Mesenteric fat pad (tissue), 1 donor: Measurements from ENCODE around the gene UTP18. TPM values are rescaled to one million over a fixed set of nuclear protein-coding genes. Genes with fewer than 3 reads are reported as not detected.
"Not testable (repeated sequence)": the region's sequence is repeated elsewhere in the genome, so short reads cannot be mapped to it uniquely, and the experiment has no call there.

Experiments
- DNase-seq: peaks from one replicate; pipeline ENCODE4 v3.0.0-alpha.2; 2020; ENCODE audit warnings: low spot score
- long read RNA-seq: library from polyadenylated mRNA; unstranded; transcript quantifications from one replicate; pipeline ENCODE4 v2.0.0, GENCODE V29; 2020
- total RNA-seq: library from RNA; stranded (reverse); fragmentation: NEBNext Ultra II Directional; extraction: Animal tissue kit (Norgen Biotek cat#: 25700); gene quantifications from one replicate; pipeline ENCODE4 v1.2.1, GENCODE V29; 2021
- donor health status: DM: yes; HTN: yes; CAD: no.

The UTP18 gene
- 21.5 TPM for total RNA-seq
- long read RNA-seq, transcript UTP18-201 (14 exons, 1,894 nt): major isoform, 177 of 190 reads
- long read RNA-seq, partial matches to known transcripts: 5 of 190 reads
- long read RNA-seq, other reads (novel, unspliced or antisense): 8 of 190 reads

DNA sequence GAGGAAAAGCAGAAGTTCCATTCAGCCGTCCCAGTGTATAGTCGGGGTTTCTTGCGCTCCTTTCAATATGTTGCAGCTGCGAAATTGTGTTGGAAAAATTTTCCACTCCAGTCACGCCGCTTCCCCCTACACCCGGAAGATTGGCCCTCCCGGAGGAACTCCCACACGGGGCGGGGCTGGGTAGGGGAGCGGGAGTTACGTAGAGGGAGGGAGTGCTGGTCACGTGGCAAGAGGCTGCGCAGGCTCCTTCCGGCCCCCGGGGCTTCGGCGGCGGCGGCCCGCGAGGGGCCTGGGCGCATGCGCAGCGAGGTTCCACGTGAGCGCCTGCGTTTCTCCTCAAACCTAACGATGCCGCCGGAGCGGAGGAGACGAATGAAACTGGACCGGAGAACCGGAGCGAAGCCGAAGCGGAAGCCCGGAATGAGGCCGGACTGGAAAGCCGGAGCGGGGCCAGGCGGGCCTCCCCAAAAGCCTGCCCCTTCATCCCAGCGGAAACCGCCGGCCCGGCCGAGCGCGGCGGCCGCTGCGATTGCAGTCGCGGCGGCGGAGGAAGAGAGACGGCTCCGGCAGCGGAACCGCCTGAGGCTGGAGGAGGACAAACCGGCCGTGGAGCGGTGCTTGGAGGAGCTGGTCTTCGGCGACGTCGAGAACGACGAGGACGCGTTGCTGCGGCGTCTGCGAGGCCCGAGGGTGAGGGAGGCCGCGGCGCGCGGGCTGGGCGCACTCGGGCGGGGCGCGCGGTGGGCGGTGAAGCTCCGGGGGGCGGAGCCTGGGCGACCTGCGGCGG, at the start of gene UTP18:
UTP18 (plus strand) TSS at position 310 of the 787 bp plus-strand sequence; CDS start at position 349, 39 bp downstream.
- peak; percentile 99 for DNase-seq

DNA sequence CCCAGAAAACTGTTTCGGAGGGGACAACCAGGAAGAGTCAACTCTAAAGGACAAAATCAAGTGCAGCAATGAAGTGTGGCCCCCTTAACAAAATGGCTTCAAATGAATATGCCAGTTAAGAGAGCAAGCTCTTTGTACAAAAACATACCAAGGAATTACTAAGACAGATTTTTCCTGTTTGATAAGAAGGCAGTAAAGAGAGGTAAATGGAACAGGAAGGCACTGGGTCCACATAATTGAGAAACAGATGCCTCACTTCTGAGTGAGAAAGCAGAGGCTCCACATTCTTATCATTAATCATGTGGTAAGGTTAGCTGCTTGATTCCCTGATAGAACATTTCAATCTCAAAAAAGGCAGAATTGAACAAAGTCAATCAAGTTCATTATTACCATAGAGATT, 45.4 kb upstream of the UTP18 start:
- no peak for DNase-seq

DNA sequence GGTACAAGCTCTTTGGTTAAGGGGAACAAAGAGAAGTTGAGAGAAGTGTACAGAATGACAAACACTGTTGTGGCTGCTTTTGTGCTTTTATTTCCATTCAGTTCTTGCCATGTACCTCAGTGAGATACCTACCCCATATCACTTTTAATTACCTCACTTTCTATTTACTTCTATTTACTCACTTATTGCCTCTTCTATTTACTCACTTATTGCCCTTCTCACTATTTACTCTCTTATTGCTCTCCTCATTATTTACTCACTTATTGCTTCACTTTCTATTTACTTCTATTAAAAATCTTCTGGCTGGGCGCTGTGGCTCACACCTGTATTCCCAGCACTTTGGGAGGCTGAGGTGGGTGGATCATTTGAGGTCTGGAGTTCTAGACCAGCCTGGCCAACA, 42.4 kb upstream of the UTP18 start:
- DNase-seq: no peak

DNA sequence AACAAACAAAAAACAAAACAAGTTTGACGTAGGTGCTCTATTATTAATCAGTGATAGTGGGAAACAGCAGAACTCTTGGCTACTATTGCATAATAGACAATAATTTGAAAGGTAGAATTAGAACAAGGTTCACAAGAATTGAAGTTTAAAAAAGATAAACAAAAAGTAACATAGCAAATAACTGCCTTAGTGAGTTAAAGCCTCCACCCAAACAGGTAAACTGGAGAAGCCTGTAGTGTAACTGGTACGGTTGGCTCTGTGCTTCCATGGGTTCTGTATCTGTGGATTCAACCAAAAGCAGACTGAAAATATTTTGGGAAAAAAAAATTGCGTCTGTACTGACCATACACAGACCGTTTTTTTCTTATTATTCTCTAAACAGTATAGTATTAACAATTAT, 39.0 kb upstream of the UTP18 start:
- DNase-seq: no peak

DNA sequence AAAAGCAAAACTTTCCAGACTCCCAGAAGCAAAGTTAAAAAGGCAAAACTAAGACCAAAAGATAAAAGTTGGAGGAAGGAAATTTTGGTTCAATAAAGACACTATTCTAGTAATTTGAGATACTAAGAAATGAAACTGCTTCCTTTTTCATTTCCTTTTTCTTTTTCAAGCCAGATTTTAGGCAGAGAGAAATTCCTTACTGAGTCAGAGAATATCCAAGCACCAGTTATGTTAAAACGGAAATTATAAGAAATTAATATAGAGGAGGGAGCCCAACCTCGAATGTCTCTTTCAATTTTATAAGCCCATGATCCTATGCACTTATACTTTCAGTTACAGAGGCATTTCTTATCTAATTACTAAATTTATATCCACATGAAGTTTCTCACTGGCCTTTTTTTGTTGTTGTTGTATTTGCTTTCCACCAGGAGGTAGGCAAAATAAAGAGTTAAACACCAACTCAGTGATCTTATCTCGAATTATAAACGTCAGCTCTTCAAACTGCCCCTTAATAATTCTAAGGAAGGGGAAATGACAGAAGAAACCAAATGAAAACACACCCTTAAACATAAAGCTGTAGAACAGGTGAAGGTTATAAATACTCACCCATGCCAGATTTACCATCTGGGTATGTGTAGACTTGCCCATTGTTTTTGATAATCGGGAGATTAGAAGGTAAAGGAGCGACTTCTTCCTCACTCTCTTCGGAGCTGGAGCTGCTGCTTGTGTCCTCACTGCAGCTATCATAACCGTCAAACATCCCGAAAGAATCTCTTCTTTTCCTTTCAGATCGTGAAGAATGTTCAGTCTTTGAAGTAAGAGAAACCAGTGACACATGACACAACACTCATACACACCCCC, 35.7 kb upstream of the UTP18 start:
- DNase-seq: no peak

DNA sequence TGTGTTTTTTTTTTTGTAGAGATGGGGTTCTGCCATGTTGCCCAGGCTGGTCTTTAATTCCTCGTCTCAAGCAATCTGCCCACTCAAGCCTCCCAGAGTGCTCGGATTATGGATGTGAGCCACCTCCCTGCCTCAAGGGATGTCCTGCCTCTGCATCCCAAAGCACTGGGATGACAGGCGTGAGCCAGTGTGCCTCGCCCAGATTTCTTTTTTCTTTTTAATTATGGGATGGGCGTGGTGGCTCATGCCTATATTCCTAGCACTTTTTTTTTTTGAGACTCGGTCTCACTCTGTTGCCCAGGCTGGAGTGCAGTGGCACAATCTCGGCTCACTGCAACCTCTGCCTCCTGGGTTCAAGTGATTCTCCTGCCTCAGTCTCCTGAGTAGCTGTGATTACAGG, 34.8 kb upstream of the UTP18 start:
- not testable (repeated sequence) for DNase-seq

DNA sequence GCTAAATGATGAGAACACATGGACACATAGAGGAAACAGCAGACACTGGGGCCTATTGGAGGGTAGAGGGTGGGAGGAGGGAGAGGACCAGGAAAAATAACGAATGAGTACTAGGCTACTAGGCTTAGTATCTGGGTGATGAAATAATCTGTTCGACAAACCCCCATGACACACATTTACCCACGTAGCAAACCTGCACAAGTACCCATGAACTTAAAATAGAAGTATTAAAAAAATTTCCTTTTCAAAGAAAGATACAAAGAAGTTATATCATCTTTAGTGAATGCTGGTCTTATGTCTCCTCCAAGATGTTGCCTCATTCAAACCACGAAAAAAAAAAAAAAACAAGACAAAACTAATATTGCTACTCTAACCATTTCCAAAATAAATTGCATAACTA, 32.2 kb upstream of the UTP18 start:
- no peak for DNase-seq

DNA sequence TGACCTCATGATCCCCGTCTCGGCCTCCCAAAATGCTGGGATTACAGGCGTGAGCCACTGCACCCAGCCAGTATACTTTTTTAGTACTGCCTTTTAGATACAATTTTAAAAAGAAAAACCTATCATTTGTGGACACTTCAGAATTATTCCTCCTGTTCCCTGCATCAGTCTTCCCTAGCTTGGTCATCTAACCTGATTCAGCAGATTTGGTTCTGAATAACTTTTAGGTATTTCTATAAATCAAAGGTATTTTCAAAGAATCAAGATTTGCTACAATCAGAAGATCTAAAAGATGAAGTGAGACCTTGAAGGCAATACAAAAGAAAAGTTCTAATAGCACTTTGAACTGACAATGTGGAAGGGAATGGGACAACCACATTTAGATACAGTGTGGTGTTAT, 30.5 kb upstream of the UTP18 start:
- no peak for DNase-seq

DNA sequence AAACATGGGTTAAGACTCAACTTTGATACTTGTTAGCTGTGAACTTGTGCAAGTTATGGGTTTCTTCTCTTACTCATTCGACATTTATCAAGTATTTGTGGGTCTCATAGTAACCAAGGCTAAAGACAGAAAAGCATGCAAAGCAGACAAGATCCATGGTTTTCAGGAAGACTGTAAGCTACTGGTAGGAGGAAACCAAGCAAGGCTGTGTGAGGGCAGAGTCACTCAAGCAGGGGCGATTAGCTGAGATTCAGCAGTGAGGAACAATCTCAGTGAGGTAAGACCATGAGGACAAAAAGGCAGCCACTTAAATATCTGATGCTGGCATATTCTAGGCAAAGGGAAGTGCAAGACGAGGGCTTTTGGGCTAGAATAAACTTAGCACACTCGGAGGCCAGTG, 30.0 kb upstream of the UTP18 start:
- no peak for DNase-seq

DNA sequence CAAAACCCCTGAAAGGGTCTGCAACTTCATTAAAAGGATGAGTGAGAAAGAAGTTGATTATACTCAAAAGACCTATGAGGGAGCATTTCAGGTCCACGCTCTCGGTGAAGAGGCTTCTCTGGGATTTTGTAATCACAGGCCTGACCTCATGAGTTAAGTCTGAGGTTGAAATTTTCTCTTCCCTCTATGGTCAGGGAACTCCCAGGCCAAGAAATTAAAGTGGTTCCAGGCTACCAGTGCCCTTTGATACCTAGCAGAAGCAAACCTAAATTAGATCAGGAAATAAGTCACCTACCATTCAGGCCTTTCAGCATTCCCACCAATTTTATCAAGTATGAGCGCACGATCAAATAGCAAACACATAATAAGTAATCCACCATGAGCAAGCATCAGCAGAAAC, 28.3 kb upstream of the UTP18 start:
- DNase-seq: no peak

DNA sequence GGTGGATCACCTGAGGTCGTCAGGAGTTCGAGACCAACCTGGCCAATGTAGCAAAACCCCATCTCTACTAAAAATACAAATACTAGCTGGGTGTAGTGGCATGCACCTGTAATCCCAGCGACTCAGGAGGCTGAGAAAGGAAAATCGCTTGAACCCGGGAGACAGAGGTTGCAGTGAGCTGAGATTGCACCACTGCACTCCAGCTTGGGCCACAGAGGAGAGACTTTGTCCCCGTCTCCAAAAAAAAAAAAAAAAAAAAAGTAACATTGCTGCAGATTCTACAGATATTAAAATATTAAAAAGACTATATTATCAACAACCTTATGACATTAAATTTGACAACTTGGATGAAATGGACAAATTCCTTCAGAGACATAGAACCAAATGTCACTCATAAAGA, 26.2 kb upstream of the UTP18 start:
- DNase-seq: no peak

DNA sequence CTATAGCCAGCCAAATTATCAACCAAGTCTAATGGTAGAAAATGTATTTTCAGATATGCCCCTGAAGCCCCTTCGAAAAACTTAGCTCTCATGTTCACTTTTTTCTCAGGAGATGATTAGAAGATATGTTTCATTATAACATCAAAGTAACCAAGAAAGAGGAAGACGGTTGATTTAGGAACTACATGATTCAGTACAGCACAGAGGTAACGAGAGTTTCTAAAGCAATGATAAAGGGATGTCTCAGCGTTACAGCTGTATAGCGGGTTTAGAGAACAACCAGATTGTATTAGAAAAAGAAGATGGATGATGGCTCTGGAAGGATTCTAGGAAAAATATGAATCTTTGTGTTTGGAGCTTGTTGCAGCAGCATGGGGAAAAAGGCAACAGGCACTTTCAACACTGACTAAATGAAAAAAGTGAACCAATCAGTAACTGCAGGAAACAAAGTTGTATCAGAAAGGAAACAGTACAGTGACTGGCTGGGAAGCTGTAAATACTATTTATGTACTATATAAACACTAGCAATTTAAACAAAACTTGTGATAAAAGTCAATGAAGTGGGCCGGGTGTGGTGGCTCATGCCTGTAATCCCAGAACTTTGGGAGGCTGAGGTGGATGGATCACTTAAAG, 22.0 kb upstream of the UTP18 start:
- no peak for DNase-seq

DNA sequence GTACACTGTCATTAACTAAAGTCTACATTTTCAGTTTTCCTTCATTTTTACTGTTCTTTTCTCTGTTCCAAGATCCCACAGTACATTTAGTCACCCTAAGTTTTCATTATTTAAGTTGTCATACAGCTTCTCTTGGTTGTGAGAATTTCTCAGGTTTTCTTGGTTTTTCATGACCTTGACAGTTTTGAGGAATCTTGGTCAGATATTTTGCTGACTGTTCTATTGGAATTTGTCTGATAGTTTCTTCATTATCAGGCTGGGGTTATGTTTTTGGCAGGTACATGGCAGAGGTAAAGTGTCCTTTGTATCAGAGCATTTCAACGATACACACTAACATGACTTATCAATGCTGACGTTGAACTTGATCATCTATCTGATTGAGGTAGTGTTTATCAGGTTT, 20.1 kb upstream of the UTP18 start:
- no peak for DNase-seq

DNA sequence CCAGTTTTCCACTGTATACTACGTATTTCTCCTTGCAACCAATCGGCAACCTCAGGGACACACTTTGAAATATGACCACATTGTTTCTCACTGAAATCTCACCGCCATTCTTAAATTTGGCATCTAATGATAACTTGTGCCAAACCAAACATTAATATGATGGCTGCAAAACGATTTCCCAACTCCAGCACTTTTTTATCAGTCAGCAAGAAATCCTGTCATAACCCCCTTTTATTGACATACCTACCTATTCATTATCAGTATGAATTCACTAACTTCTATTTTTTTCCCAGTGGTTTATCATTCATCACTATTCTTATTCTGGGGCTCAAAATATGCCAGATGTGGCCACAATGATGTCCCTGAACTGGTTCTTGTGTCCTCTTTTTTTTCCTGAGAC, 16.3 kb upstream of the UTP18 start:
- no peak for DNase-seq

DNA sequence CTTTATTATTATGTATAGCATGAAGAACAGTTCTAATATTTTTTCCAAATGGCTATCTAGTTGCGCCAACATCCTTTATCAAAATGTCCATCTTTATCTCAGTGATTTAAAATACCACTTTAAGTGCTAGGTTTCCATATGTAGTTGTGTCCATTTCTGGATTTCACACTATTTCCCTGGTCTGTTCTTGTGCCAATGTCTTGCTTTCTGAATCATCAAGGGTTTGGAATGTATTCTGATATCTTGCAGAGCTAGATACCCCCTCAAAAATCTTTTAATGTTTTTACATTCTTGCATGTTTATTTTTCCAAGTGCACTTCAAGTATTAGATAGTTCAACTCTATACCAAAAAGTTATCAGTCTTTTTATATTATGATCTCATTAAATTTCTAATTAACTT, 14.8 kb upstream of the UTP18 start:
- no peak for DNase-seq

DNA sequence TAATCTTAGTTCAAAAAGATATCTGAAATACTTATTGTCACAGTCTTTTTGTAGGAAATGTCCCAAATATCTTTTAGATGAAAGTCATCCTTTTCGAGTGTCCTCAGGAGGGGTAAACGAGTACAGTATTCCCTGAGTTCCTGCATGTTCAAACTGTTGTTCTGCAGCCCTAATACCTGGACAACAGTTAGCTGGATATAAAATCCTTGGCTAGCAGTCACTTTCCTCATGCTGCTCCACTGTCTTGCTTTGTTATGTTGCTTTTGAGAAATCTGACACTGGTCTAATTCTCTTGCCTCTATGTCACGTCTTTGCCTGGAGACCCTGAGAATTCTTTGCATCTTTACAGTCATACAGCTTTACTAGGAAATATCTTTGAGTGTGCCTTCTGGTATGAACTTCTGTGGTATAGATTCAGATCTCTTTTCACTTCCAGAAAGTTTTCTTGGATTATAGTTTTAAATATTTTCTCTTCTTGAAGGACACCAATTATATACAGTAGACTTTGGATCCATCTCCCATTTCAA, 10.0 kb upstream of the UTP18 start:
- DNase-seq: no peak

DNA sequence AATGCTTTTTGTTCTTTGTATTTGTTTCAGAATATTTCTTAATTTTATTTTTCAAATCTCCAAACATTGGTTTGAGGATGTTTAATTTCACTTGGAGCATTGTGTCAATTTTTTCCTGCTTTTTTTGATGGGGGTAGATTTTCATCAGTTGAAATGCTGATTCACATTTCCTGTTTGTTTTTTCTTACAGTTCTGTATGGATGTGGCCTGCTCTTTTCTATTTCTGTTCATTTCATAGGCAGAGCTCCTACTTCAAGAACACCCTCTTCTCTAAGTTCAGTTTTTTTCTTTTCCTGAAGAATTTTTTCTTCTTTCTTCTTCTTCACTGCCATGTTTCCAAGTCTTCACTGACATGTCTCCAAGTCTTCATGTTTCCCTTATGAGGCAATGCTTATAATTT, 9.3 kb upstream of the UTP18 start:
- no peak for DNase-seq

DNA sequence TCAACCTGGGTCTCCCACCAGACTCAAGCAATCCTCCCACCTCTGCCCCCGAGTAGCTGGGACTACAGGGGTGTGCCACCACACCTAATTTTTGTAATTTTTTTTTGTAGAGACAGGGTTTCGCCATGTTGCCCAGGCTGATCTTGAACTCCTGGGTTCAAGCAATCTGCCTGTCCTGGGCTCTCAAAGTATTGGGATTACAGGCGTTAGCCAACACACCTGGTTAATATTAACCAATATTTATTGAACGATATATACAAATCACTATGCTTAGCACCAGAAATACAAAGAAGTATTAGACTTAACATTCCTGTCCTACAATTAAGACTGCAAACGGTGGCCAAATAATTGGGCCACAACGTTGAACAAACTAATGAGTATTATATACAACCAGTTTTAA, 4.7 kb upstream of the UTP18 start:
- no peak for DNase-seq

DNA sequence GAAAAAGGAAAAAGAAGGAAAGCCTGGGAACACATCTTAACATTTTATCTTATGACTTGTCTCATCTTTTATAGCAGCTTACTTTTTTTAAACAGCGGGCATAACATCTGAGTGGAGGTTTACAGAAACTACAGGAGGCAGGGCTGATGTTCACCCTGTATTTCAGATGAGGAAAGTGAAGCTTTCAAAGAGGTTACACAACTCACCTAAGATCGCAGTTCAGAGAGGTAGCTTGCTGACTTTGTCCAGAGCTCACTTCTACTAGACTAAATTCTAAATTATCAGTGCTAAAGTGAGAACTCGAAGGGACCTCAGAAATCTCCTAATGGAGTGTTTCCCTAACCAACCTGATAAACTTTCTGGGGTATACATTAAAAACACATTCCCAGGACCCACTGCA, 4.2 kb upstream of the UTP18 start:
- no peak for DNase-seq

DNA sequence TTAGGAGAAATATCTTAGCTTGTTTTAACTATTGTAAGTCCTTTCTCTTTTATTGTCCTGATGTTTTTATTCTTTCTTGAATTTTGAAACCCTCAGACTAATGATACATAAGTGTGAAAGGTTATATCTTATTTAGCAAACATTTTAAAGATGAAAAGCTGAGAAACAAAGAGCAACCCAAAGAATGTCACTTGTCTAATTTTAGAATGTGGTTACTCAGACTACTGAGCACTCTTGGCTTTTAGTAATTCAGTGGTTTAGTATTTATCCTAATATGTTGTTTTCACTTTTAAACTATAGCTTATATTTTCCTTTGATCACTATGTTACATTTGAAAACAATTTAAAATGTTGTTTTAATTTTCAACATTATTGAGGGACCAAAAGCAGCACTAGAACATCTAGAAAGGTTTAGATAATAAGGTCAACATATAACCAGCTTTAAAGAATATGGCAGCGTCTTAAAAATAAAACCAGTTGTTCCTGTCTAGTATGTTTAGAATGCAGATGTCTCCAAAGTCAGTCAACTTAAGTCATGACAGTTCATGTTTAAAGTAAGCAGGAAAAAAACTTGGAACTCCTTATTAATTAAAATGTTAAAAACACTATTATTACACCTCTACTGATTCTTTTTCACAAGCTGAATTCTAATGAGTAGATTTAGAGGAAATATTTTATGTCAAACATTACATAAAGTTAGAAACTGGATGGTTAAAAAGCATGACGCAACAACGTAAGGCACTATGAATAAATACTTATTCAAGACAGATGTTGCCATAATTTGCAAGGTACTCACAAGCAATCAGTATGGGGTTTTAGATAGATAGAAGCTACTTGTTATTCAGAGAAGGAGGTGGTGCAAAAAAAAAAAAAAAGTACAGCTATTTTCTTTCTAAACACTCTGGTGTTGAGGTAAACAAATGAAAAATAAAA, 2.9 kb upstream of the UTP18 start:
- DNase-seq: no peak
